H9 (cell line): ENCODE measurements around the gene MRPL54. TPM values are rescaled to one million over a fixed set of nuclear protein-coding genes. Genes with fewer than 3 reads are reported as not detected.
A peak's percentile ranks its signal among the peaks of the same experiment; 100 is the strongest.

ENCODE experiments used
- DNase-seq: peaks from one replicate; pipeline ENCODE4 v3.0.0-alpha.2; 2017
- H2AFZ ChIP-seq: one replicate; pipeline ENCODE4 v1.6.1; 2013; ENCODE audit warnings: mild to moderate bottlenecking, low read length, control low read depth, moderate library complexity
- H2AK5ac ChIP-seq: 2 replicates; pipeline ENCODE4 v1.6.1; 2013; ENCODE audit warnings: low read length, control low read depth, mixed read lengths; ENCODE audit not compliant: insufficient read length
- H2BK120ac ChIP-seq: one replicate; pipeline ENCODE4 v1.6.1; 2013; ENCODE audit warnings: low read depth, mild to moderate bottlenecking, low read length, control low read depth, inconsistent platforms; ENCODE audit not compliant: poor library complexity, severe bottlenecking
- H2BK12ac ChIP-seq: 2 replicates; pipeline ENCODE4 v1.6.1; 2013; ENCODE audit warnings: low read length, control low read depth, mixed read lengths, low read depth; ENCODE audit not compliant: insufficient read length
- H2BK15ac ChIP-seq: 2 replicates; pipeline ENCODE4 v1.6.1; 2013; ENCODE audit warnings: low read depth, low read length, control low read depth
- H2BK20ac ChIP-seq: one replicate; pipeline ENCODE4 v1.6.1; 2013; ENCODE audit warnings: low read depth, mild to moderate bottlenecking, low read length, control low read depth, inconsistent platforms; ENCODE audit not compliant: poor library complexity, severe bottlenecking
- H2BK5ac ChIP-seq: 2 replicates; pipeline ENCODE4 v1.6.1; 2013; ENCODE audit warnings: low read length, control low read depth, mixed read lengths; ENCODE audit not compliant: insufficient read length
- H3K14ac ChIP-seq: 2 replicates; pipeline ENCODE4 v1.6.1; 2013; ENCODE audit warnings: low read length, control low read depth; ENCODE audit not compliant: insufficient read depth
- H3K18ac ChIP-seq: 2 replicates; pipeline ENCODE4 v1.6.1; 2013; ENCODE audit warnings: low read depth, mild to moderate bottlenecking, mixed read lengths, low read length, control low read depth; ENCODE audit not compliant: insufficient read length
- H3K23ac ChIP-seq: 2 replicates; pipeline ENCODE4 v1.6.1; 2013; ENCODE audit warnings: low read length, control low read depth, mixed read lengths, low read depth; ENCODE audit not compliant: insufficient read length
- H3K23me2 ChIP-seq: 2 replicates; pipeline ENCODE4 v1.6.1; 2013; ENCODE audit warnings: low read depth, mild to moderate bottlenecking, mixed read lengths, low read length, control low read depth; ENCODE audit not compliant: insufficient read length, poor library complexity, severe bottlenecking
- H3K27ac ChIP-seq: 2 replicates; pipeline ENCODE4 v1.5.1; 2013; ENCODE audit warnings: low read length, control low read depth, mixed read lengths, low read depth; ENCODE audit not compliant: insufficient read length
- H3K27me3 ChIP-seq: 2 replicates; pipeline ENCODE4 v1.6.1; 2013; ENCODE audit warnings: low read length, control low read depth, inconsistent platforms; ENCODE audit not compliant: insufficient read depth
- H3K4ac ChIP-seq: 2 replicates; pipeline ENCODE4 v1.6.1; 2013; ENCODE audit warnings: low read depth, mild to moderate bottlenecking, control low read depth, inconsistent platforms, low read length, moderate library complexity
- H3K4me1 ChIP-seq: 2 replicates; pipeline ENCODE4 v1.6.1; 2013; ENCODE audit warnings: low read length, control low read depth, inconsistent platforms; ENCODE audit not compliant: insufficient read depth
- H3K4me2 ChIP-seq: 2 replicates; pipeline ENCODE4 v1.6.1; 2013; ENCODE audit warnings: low read length, control low read depth, mixed read lengths; ENCODE audit not compliant: insufficient read length, insufficient read depth
- H3K56ac ChIP-seq: 2 replicates; pipeline ENCODE4 v1.6.1; 2013; ENCODE audit warnings: low read depth, mild to moderate bottlenecking, mixed read lengths, low read length, control low read depth; ENCODE audit not compliant: insufficient read length
- H3K79me1 ChIP-seq: 2 replicates; pipeline ENCODE4 v1.6.1; 2013; ENCODE audit warnings: low read depth, mild to moderate bottlenecking, moderate library complexity, low read length, control low read depth, inconsistent platforms; ENCODE audit not compliant: insufficient read depth, poor library complexity, severe bottlenecking
- H3K79me2 ChIP-seq: 2 replicates; pipeline ENCODE4 v1.6.1; 2013; ENCODE audit warnings: low read length, control low read depth, inconsistent platforms; ENCODE audit not compliant: insufficient read depth
- H3K9ac ChIP-seq: 2 replicates; pipeline ENCODE4 v1.6.1; 2013; ENCODE audit warnings: low read length, control low read depth, mixed read lengths; ENCODE audit not compliant: insufficient read length; ENCODE audit errors: extremely low read depth
- H3K9me3 ChIP-seq: one replicate; pipeline ENCODE4 v1.6.1; 2013; ENCODE audit warnings: low read depth, low read length, inconsistent platforms; ENCODE audit not compliant: control insufficient read depth
- H3T11ph ChIP-seq: one replicate; pipeline ENCODE4 v1.6.1; 2013; ENCODE audit warnings: mild to moderate bottlenecking, low read length, control low read depth, inconsistent platforms
- H4K20me1 ChIP-seq: one replicate; pipeline ENCODE4 v1.6.1; 2013; ENCODE audit not compliant: control insufficient read depth, insufficient read length, insufficient read depth
- H4K5ac ChIP-seq: 2 replicates; pipeline ENCODE4 v1.6.1; 2013; ENCODE audit warnings: low read depth, mild to moderate bottlenecking, mixed read lengths, low read length, control low read depth; ENCODE audit not compliant: insufficient read length
- H4K8ac ChIP-seq: replicated peaks from 2 replicates; pipeline ENCODE4 v1.6.1; 2013; ENCODE audit warnings: low read length, control low read depth, mixed read lengths, low read depth; ENCODE audit not compliant: insufficient read length
- H4K91ac ChIP-seq: 2 replicates; pipeline ENCODE4 v1.6.1; 2013; ENCODE audit warnings: low read depth, mild to moderate bottlenecking, moderate library complexity, mixed read lengths, low read length, control low read depth; ENCODE audit not compliant: insufficient read length
- H3K27ac Mint-ChIP-seq, 3 experiments: 2 replicates in 2 of 3; 3 replicates in 1 of 3; pipeline ENCODE4 v1.8.0; 2020 to 2021; ENCODE audit warnings: mixed read lengths in 3 of 3, mild to moderate bottlenecking in 1 of 3, moderate library complexity in 1 of 3
- H3K27me3 Mint-ChIP-seq: 2 replicates; pipeline ENCODE4 v1.8.0; 2021; ENCODE audit warnings: low read depth, mild to moderate bottlenecking, moderate library complexity, mixed read lengths
- H3K36me3 Mint-ChIP-seq, 3 experiments: 2 replicates in 2 of 3; 3 replicates in 1 of 3; pipeline ENCODE4 v1.8.0; 2020 to 2021; ENCODE audit warnings: low read depth in 3 of 3, mixed read lengths in 3 of 3; ENCODE audit not compliant: insufficient read depth in 1 of 3
- H3K4me1 Mint-ChIP-seq, 2 experiments: 2 replicates each; pipeline ENCODE4 v1.8.0; 2020; ENCODE audit warnings: mixed read lengths in 2 of 2
- H3K4me3 Mint-ChIP-seq, 2 experiments: 2 replicates in 1 of 2; 3 replicates in 1 of 2; pipeline ENCODE4 v1.8.0; 2020 to 2021; ENCODE audit warnings: mild to moderate bottlenecking in 2 of 2, mixed read lengths in 2 of 2, moderate library complexity in 1 of 2
- H3K9me3 Mint-ChIP-seq, 2 experiments: 2 replicates in 1 of 2; 3 replicates in 1 of 2; pipeline ENCODE4 v1.8.0; 2020; ENCODE audit warnings: mild to moderate bottlenecking in 2 of 2, mixed read lengths in 2 of 2, moderate library complexity in 1 of 2
- CTCF ChIP-seq: fragments of 200-600 bp; sonication (generic); conservative IDR thresholded peaks from 3 replicates; pipeline ENCODE4 v1.8.0; 2021; ENCODE audit warnings: antibody characterized with exemption, mild to moderate bottlenecking
- WGBS: extraction: QIAGEN DNeasy Blood & Tissue Kit; methylation state at CpG from one replicate; pipeline ENCODE4 v1.1.7; 2013; ENCODE audit warnings: missing lambda C conversion rate, low lambda C conversion rate, mixed read lengths; ENCODE audit not compliant: insufficient read length; ENCODE audit errors: extremely low coverage; 5-methylcytosine and 5-hydroxymethylcytosine counted together
- total RNA-seq: library from RNA; stranded (reverse); gene quantifications from 2 replicates; pipeline ENCODE4 v1.2.1, GENCODE V29; 2021

Gene MRPL54
- total RNA-seq, 1 experiment from 2014 or later: 60.0 TPM

DNA sequence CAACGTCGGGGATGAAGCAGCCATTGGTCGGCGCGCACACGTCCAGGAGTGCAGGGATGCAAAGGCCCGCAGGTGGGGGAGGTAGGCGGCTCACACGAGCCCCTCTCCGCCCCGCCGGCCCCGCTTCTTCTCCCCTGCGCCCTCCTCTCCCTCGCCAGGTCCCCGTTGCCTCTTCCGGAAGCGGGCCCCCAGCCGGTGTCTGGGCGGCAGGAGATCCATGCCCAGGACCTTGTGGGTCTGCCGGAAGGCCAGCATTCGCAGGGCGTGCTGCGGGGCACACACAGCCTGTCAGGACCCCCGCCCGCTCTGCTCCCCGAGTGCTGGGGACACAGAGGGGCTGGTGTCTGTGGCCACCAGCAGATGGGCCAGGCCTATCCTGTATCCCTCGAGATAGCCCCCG lies 43.4 kb downstream of the MRPL54 start:
- H3K27me3 Mint-ChIP-seq: peaks cover 25% of the 10 kb centered on the region

More for the DNA sequence above, 43.4 kb downstream of the MRPL54 start:
- no peak overlapping the region for H3K4me2 ChIP-seq
- H3K4ac ChIP-seq: no peak overlapping the region
- Mint-ChIP-seq H3K36me3 (no peaks in the 10 kb centered on the region), H3K9me3 (peaks cover 0 to 6% of the 10 kb centered on the region in 2 experiments; a peak in 2 of 5 replicates), H3K4me1 (peaks cover 0 to 11% of the 10 kb centered on the region in 2 experiments; a peak in 2 of 4 replicates), H3K4me3 (no peak overlapping the region), H3K27ac (no peak overlapping the region)
- no peaks in the 10 kb centered on the region for H3K79me2 ChIP-seq
- H4K8ac ChIP-seq: no peak overlapping the region
- no peak overlapping the region for H3T11ph ChIP-seq
- DNase-seq: peak; percentile 25
- no peak overlapping the region for H2BK5ac ChIP-seq
- H4K20me1 ChIP-seq: no peaks in the 10 kb centered on the region
- H3K23ac ChIP-seq: no peak overlapping the region
- no peak overlapping the region for H4K91ac ChIP-seq
- H3K27ac ChIP-seq: no peak overlapping the region
- H4K5ac ChIP-seq: no peak overlapping the region
- H3K4me1 ChIP-seq: no peaks in the 10 kb centered on the region
- no peak overlapping the region for H2BK120ac ChIP-seq
- no peaks in the 10 kb centered on the region for H3K9me3 ChIP-seq
- H3K14ac ChIP-seq: no peak overlapping the region
- H3K56ac ChIP-seq: no peak overlapping the region
- peaks cover 7% of the 10 kb centered on the region for H3K23me2 ChIP-seq
- H3K79me1 ChIP-seq: no peaks in the 10 kb centered on the region
- no peak overlapping the region for H3K18ac ChIP-seq
- H2AFZ ChIP-seq: no peak overlapping the region
- no peak for TF ChIP-seq CTCF
- no peak overlapping the region for H2AK5ac ChIP-seq
- no peak overlapping the region for H2BK15ac ChIP-seq
- H3K9ac ChIP-seq: no peak overlapping the region
- no CpG with 5 or more reads among the region's 29 CpGs for WGBS
- H2BK12ac ChIP-seq: no peak overlapping the region
- H2BK20ac ChIP-seq: no peak overlapping the region
- H3K27me3 ChIP-seq: no peaks in the 10 kb centered on the region
